ENCODE results near the gene FKBP1A.

GRCh38 chr20:1438361-1438760, 45.5 kb upstream of the FKBP1A start:
- TF ChIP-seq POLR2A (IDR thresholded peaks at IDR 0.05) (no peak), CTCF (IDR thresholded peaks at IDR 0.05) (no peak)

Data from adrenal gland (tissue), 5 donors.